ENCODE data around the gene PCNT. TPM values are rescaled to one million over a fixed set of nuclear protein-coding genes. Genes with fewer than 3 reads are reported as not detected.

The PCNT gene
- total RNA-seq, 2 donors from 2014 or later, result 24.0 to 30.5 TPM

- intact Hi-C loops (cut with DNase I), result no loop called here
- DNase-seq (ENCODE audit: low spot score), result no peak
These were observed 3.8 kb downstream of the PCNT start for GRCh38 chr21:46327711-46328110.

GRCh38 chr21:46328151-46328550 is 4.2 kb downstream of the PCNT start:
- DNase-seq (ENCODE audit: low spot score), result no peak
- intact Hi-C loops (cut with DNase I), result no loop called here

- intact Hi-C loops (cut with DNase I), result no loop called here
- DNase-seq (ENCODE audit: low spot score), result no peak
These were observed 5.8 kb downstream of the PCNT start for GRCh38 chr21:46329796-46330195.

GRCh38 chr21:46334351-46335140 is 10.6 kb downstream of the PCNT start:
- intact Hi-C loops (cut with DNase I), result no loop called here
- no peak for DNase-seq (ENCODE audit: low spot score)

GRCh38 chr21:46336603-46337002 is 12.6 kb downstream of the PCNT start:
- intact Hi-C loops (cut with DNase I), result no loop called here
- DNase-seq (ENCODE audit: low spot score), result no peak

GRCh38 chr21:46340998-46341397 is 17.0 kb downstream of the PCNT start:
- no peak for DNase-seq (ENCODE audit: low spot score)
- intact Hi-C loops (cut with DNase I), result no loop called here

- intact Hi-C loops (cut with DNase I), result no loop called here
- DNase-seq (ENCODE audit: low spot score), result no peak
These were observed 20.4 kb downstream of the PCNT start for GRCh38 chr21:46344219-46344915.

GRCh38 chr21:46345861-46346260 is 21.9 kb downstream of the PCNT start:
- no peak for DNase-seq (ENCODE audit: low spot score)
- intact Hi-C loops (cut with DNase I), result no loop called here

- intact Hi-C loops (cut with DNase I), result no loop called here
These were observed 22.6 kb downstream of the PCNT start for GRCh38 chr21:46346296-46347202.

GRCh38 chr21:46347203-46347550 is 23.2 kb downstream of the PCNT start:
- intact Hi-C loops (cut with DNase I), result no loop called here
- no peak for DNase-seq (ENCODE audit: low spot score)

More at GRCh38 chr21:46346296-46347202, 22.6 kb downstream of the PCNT start:
- no peak for DNase-seq (ENCODE audit: low spot score)

- no peak for DNase-seq (ENCODE audit: low spot score)
- intact Hi-C loops (cut with DNase I), result no loop called here
These were observed 23.9 kb downstream of the PCNT start for GRCh38 chr21:46347791-46348381.

- intact Hi-C loops (cut with DNase I), result no loop called here
- no peak for DNase-seq (ENCODE audit: low spot score)
These were observed 25.3 kb downstream of the PCNT start for GRCh38 chr21:46349134-46349760.

GRCh38 chr21:46350571-46350970 is 26.6 kb downstream of the PCNT start:
- intact Hi-C loops (cut with DNase I), result no loop called here

GRCh38 chr21:46350981-46351380 is 27.0 kb downstream of the PCNT start:
- no peak for DNase-seq (ENCODE audit: low spot score)
- intact Hi-C loops (cut with DNase I), result no loop called here

More at GRCh38 chr21:46350571-46350970, 26.6 kb downstream of the PCNT start:
- DNase-seq (ENCODE audit: low spot score), result no peak

GRCh38 chr21:46351476-46352163 is 27.7 kb downstream of the PCNT start:
- intact Hi-C loops (cut with DNase I), result no loop called here
- no peak for DNase-seq (ENCODE audit: low spot score)

- intact Hi-C loops (cut with DNase I), result no loop called here
These were observed 28.2 kb downstream of the PCNT start for GRCh38 chr21:46352164-46352515.

GRCh38 chr21:46352913-46353312 is 29.0 kb downstream of the PCNT start:
- intact Hi-C loops (cut with DNase I), result no loop called here
- no peak for DNase-seq (ENCODE audit: low spot score)

More at GRCh38 chr21:46352164-46352515, 28.2 kb downstream of the PCNT start:
- DNase-seq (ENCODE audit: low spot score), result no peak

- intact Hi-C loops (cut with DNase I), result no loop called here
- no peak for DNase-seq (ENCODE audit: low spot score)
These were observed 30.1 kb downstream of the PCNT start for GRCh38 chr21:46354046-46354445.

- no peak for DNase-seq (ENCODE audit: low spot score)
These were observed 30.6 kb downstream of the PCNT start for GRCh38 chr21:46354518-46354917.

More at GRCh38 chr21:46354518-46354917, 30.6 kb downstream of the PCNT start:
- intact Hi-C loops (cut with DNase I), result no loop called here

Data from posterior vena cava (tissue), 2 donors.